Stimulated activated naive CD4-positive, alpha-beta T cell treated with Interleukin-2 at 50 U/mL for 16 hours (primary cell): ENCODE data around the gene TEX9.

Experiments
- DNase-seq: peaks from one replicate; lab custom pipeline; 2025; lab: John Stamatoyannopoulos, UW

Gene TEX9

GRCh38 chr15:56454836-56455235 is 89.6 kb downstream of the TEX9 start:
- no peak for DNase-seq

- no peak for DNase-seq
These were observed 91.0 kb downstream of the TEX9 start for GRCh38 chr15:56456229-56456628.

DNA sequence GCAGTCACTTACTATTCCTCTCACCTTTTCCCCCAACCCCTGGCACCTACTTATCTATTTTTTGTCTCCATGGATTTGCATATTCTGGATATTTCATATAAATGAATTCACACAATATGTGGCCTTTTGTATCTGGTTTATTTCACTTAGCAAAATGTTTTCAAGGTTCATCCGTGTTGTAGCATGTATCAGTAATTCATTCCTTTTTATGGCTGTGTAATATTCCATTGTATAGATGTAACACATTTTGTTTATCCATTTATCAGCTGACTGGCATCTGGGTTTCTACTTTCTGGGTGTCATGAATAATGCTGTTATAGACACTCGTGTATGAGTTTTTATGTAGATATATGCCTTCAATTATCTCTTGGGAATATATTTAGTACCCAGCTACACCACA is 93.9 kb downstream of the TEX9 start:
- no peak for DNase-seq

GRCh38 chr15:56460071-56460470 is 94.8 kb downstream of the TEX9 start:
- DNase-seq, result no peak

GRCh38 chr15:56460947-56461346 is 95.7 kb downstream of the TEX9 start:
- no peak for DNase-seq

DNA sequence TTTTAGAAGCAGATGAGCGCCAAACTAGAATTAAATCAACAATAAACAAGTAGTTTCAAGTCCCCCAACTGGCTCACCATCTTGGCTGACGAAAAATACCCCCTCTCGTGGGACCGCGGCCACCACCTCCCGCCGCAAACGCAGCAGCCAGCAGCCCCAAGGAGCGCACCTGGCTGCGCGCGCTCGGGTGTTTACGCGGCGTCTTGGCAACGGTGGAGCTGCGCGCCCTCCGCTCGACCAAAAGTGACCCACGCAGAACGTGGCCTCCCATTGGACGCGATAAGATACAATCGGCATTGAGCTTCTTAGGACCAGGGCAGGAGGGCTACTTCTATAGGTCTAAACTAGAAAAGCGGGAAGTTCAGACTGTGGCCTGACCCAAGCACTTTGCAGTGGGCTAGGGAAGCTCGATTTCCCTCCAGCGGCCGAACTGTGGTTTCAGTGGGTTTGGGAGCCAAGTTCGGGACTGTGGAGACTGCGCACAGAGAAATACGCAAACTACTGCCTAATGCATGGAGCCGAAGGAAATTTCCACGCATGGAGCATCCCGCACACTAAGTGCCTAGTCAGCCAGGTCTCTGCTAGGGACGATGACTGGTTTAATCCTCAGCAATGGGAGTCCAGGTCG is 99.8 kb downstream of the TEX9 start, which contains the start of gene MNS1:
MNS1 (minus strand) TSS at position 245 of the 628 bp plus-strand sequence; CDS start at position 80, 165 bp downstream.
- peak; percentile 15 for DNase-seq

- DNase-seq, result no peak
These were observed 102.4 kb downstream of the TEX9 start for GRCh38 chr15:56467616-56468015.

DNA sequence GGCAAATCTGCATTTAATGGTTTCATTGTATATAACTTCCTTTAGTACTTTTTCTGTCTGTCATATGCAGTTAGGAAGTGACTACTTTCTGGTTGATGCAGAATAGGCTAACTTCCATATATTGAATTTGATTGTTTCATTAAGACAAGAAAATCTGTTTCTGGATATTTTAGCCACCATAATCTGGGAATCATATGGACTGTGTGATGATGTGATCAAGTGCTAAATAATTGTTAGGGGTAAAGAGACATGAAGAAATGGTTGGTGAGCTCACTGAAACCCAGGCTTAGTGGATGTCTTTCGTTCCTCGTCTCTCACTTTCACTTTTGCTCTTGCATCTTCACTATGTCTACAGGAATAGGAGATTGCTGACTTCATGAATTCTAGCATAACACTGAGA is 103.2 kb downstream of the TEX9 start:
- DNase-seq, result no peak

GRCh38 chr15:56469483-56469882 is 104.3 kb downstream of the TEX9 start:
- no peak for DNase-seq

GRCh38 chr15:56471440-56472069 is 106.3 kb downstream of the TEX9 start:
- DNase-seq, result no peak

DNA sequence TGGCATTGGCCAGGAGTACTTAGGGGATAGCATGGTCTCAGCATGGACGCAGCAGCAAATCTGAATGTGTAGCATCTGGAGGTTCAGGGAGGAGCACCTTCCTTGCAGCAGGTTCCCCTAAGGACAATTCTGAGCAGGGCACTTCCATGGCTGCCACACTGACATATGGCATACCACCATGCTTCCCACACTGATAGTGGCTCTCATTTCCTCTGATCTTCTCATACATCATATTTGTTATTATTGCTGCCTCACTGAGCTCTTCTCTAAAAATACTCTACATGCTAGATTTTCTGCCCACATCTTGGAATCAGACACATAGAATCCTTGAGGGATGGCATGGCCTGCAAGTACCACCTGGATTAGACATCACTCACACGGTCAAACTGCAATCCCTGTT is 107.1 kb downstream of the TEX9 start:
- no peak for DNase-seq

DNA sequence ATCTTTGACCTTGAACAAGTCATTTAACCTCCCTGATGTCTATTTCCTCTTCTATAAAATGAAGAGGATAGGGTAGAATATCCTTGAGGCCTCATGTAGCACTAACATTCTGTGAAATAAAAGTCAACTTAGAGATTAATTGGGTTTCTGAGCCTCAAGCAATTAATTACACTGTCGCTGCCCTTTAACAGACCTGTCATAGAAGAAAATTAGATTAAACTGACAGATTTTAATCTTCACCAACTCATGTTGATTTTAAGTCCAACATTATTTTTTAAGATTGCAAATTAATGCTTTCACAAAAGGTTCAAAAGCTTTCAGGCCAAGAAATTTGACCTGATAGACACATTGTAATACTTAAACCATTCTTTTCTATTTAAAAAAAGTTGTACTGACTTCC is 107.8 kb downstream of the TEX9 start:
- no peak for DNase-seq

GRCh38 chr15:56475351-56475750 is 110.1 kb downstream of the TEX9 start:
- no peak for DNase-seq
